Measurements from ENCODE around the gene SOX6.

DNA sequence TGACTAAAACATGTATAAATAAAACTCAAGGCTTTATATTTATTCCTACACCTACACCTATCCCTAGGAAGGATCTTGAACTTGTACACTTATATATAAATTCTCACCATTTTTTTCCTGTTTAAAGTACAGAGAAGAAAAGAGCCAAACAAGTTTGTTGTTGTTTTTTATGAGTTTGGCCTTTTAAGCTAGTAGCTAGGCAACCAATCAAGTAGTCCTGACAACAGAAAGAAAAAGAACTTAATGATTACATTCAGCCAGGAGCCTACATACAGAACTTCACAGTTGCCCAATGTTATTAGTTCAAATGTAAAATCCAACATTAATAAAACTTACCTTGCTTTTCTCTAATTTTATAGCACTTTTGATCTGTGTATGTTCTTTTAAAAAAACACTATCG is 316.2 kb downstream of the SOX6 start:
- TF ChIP-seq, protein P1, sequence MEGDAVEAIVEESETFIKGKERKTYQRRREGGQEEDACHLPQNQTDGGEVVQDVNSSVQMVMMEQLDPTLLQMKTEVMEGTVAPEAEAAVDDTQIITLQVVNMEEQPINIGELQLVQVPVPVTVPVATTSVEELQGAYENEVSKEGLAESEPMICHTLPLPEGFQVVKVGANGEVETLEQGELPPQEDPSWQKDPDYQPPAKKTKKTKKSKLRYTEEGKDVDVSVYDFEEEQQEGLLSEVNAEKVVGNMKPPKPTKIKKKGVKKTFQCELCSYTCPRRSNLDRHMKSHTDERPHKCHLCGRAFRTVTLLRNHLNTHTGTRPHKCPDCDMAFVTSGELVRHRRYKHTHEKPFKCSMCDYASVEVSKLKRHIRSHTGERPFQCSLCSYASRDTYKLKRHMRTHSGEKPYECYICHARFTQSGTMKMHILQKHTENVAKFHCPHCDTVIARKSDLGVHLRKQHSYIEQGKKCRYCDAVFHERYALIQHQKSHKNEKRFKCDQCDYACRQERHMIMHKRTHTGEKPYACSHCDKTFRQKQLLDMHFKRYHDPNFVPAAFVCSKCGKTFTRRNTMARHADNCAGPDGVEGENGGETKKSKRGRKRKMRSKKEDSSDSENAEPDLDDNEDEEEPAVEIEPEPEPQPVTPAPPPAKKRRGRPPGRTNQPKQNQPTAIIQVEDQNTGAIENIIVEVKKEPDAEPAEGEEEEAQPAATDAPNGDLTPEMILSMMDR (IDR thresholded peaks at IDR 0.05; ENCODE audit: low read depth, low read length, poor library complexity, severe bottlenecking): no peak
- no peak for TF ChIP-seq EZH2phosphoT487 (IDR thresholded peaks at IDR 0.05; ENCODE audit: borderline replicate concordance, low read length)
